NB4 (cell line): ENCODE measurements around the gene CACNG7.

Experiments
- CTCF ChIP-seq: IDR thresholded peaks from one replicate; pipeline ENCODE4 v1.5.1; 2012; ENCODE audit warnings: low read depth, low read length
- MAX ChIP-seq: IDR thresholded peaks from 2 replicates; pipeline ENCODE4 v1.6.1; 2011; ENCODE audit warnings: low read depth, low read length
- MYC ChIP-seq: IDR thresholded peaks from 2 replicates; pipeline ENCODE4 v1.6.1; 2011; ENCODE audit warnings: low read depth, low read length
- POLR2A ChIP-seq: IDR thresholded peaks from 2 replicates; pipeline ENCODE4 v1.6.1; 2011; ENCODE audit warnings: mild to moderate bottlenecking; ENCODE audit not compliant: insufficient read length; ENCODE audit errors: extremely low read depth

GRCh38 chr19:53965091-53965490 lies 56.0 kb downstream of the CACNG7 start:
- TF ChIP-seq POLR2A (no peak), CTCF (no peak), MAX (no peak), MYC (no peak)
